Adrenal gland (tissue), 12 donors: ENCODE results near the gene TLE2. TPM values are rescaled to one million over a fixed set of nuclear protein-coding genes. Genes with fewer than 3 reads are reported as not detected.
"Not testable (repeated sequence)": the region's sequence is repeated elsewhere in the genome, so short reads cannot be mapped to it uniquely, and the experiment has no call there.

ENCODE experiments used
- DNase-seq, 7 donors: peaks; one replicate each; pipeline ENCODE4 v3.0.0-alpha.2; 2019 to 2020
- H3K27ac ChIP-seq, 5 donors: fragments of 200-600 bp; sonication (generic) in 4 of 5; 1 replicate in 3 of 5; 2 replicates in 2 of 5; pipeline versions ENCODE4 v1.5.1 to v1.8.0; 2016 to 2020; ENCODE audit warnings: mild to moderate bottlenecking in 1 of 5
- H3K27me3 ChIP-seq: fragments of 200-600 bp; 2 replicates; pipeline ENCODE4 v1.8.0; 2021
- H3K36me3 ChIP-seq, 2 donors: fragments of 200-600 bp; replicated peaks in 1 of 2; 1 replicate in 1 of 2; 2 replicates in 1 of 2; pipeline versions ENCODE4 v1.5.1 to v1.8.0; 2018 to 2022
- H3K4me1 ChIP-seq, 2 donors: fragments of 200-600 bp; replicated peaks in 1 of 2; 1 replicate in 1 of 2; 2 replicates in 1 of 2; pipeline versions ENCODE4 v1.5.1 to v1.8.0; 2018 to 2021
- H3K4me3 ChIP-seq, 4 donors: fragments of 200-600 bp; sonication (generic) in 3 of 4; one replicate each; pipeline ENCODE4 v1.5.1; 2016 to 2018
- H3K9me3 ChIP-seq, 3 donors: fragments of 200-600 bp; sonication (generic) in 1 of 3; replicated peaks in 1 of 3; 1 replicate in 2 of 3; 2 replicates in 1 of 3; pipeline versions ENCODE4 v1.5.1 to v1.8.0; 2016 to 2021
- POLR2A ChIP-seq, 2 donors: fragments of 450-650 bp; IDR thresholded peaks; one replicate each; pipeline ENCODE4 v1.6.1; 2017; ENCODE audit warnings: antibody characterized with exemption in 2 of 2, mild to moderate bottlenecking in 2 of 2, moderate library complexity in 1 of 2
- WGBS, 4 donors: extraction: QIAGEN DNeasy Blood & Tissue Kit in 2 of 4; methylation state at CpG; one replicate each; pipeline versions ENCODE4 v1.1.5 to v1.1.7; 2013 to 2017; 5-methylcytosine and 5-hydroxymethylcytosine counted together
- intact Hi-C, 2 donors: fragments of 100-400 bp; cut with DNase I; formaldehyde crosslinking; loops; one replicate each; pipeline versions ENCODE4 v1.14.1 to v1.15.0; 2022 to 2023
- polyA plus RNA-seq, 3 donors: library from polyadenylated mRNA; stranded (reverse); fragments of 200-250 nt in 2 of 3; fragments of 350-450 nt in 1 of 3; fragmentation: Illumina TruSeq in 1 of 3; extraction: RNeasy Lipid Tissue Mini Kit (QIAGEN cat#74804) in 1 of 3; gene quantifications; one replicate each; pipeline ENCODE4 v1.2.3, GENCODE V29; 2013 to 2014
- total RNA-seq, 9 donors: library from RNA; depleted of rRNA in 4 of 9; stranded (reverse); fragments of >200 nt in 4 of 9; fragments of 120-200 nt in 1 of 9; fragmentation: NEBNext Ultra II Directional in 1 of 9; extraction: Animal tissue kit (Norgen Biotek cat#: 25700) in 1 of 9; gene quantifications; one replicate each; pipeline versions ENCODE4 v1.1.0 to v1.2.4, GENCODE V29; 2013 to 2023
- TF ChIP-seq, protein P1 (sequence below), 6 experiments: fragments of 450-650 bp in 4 of 6; fragments of 200-600 bp in 2 of 6; sonication (generic) in 1 of 6; IDR thresholded peaks; 1 replicate in 5 of 6; 2 replicates in 1 of 6; pipeline versions ENCODE4 v1.5.1 to v1.8.0; 2016 to 2021; ENCODE audit warnings: antibody characterized with exemption in 6 of 6, mild to moderate bottlenecking in 2 of 6, moderate library complexity in 1 of 6
- donor health status: healthy with polysubstance abuse.
- donor health status: Bipolar disorder and iron deficiency.
- donor health status: DM: yes; HTN: yes; CAD: no.
- donor health status: DM: no; HTN: no; CAD: no.
- donor health status: DM: no; HTN: no; CAD: no.
- donor health status: DM: yes; HTN: yes; CAD: no.

TLE2 gene
- total and polyA plus RNA-seq, 12 donors, result 4.0 to 106 (median 57.2) TPM

DNA sequence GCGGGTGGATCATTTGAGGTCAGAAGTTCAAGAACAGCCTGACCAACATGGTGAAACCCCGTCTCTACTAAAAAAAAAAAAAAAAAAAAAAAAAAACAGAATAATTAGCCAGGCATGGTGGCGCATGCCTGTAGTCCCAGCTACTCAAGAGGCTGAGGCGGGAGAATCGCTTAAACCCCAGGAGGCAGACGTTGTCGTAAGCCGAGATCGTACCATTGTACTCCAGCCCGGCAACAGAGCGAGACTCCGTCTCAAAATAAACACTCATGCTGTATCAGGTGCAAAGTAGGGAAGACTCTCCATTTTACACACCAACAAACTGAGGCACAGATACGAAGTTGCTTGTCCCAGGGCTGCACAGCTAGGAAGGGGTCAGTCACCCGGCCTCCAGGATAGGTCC lies 36.1 kb downstream of the TLE2 start:
- no peaks in the 10 kb centered on the region for H3K9me3 ChIP-seq
- intact Hi-C loops, result no loop called here
- no peak overlapping the region for H3K27ac ChIP-seq
- no peaks in the 10 kb centered on the region for H3K4me1 ChIP-seq
- 68 to 82% (median 78%) methylated on average over 14 of the region's 14 CpGs for WGBS, 4 donors
- H3K4me3 ChIP-seq, result no peak overlapping the region
- H3K36me3 ChIP-seq, result no peaks in the 10 kb centered on the region
- no peaks in the 10 kb centered on the region for H3K27me3 ChIP-seq
- no peak for DNase-seq
- TF ChIP-seq, protein P1, sequence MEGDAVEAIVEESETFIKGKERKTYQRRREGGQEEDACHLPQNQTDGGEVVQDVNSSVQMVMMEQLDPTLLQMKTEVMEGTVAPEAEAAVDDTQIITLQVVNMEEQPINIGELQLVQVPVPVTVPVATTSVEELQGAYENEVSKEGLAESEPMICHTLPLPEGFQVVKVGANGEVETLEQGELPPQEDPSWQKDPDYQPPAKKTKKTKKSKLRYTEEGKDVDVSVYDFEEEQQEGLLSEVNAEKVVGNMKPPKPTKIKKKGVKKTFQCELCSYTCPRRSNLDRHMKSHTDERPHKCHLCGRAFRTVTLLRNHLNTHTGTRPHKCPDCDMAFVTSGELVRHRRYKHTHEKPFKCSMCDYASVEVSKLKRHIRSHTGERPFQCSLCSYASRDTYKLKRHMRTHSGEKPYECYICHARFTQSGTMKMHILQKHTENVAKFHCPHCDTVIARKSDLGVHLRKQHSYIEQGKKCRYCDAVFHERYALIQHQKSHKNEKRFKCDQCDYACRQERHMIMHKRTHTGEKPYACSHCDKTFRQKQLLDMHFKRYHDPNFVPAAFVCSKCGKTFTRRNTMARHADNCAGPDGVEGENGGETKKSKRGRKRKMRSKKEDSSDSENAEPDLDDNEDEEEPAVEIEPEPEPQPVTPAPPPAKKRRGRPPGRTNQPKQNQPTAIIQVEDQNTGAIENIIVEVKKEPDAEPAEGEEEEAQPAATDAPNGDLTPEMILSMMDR (IDR thresholded peaks at IDR 0.05), result no peak
- TF ChIP-seq POLR2A (IDR thresholded peaks at IDR 0.05), result no peak

DNA sequence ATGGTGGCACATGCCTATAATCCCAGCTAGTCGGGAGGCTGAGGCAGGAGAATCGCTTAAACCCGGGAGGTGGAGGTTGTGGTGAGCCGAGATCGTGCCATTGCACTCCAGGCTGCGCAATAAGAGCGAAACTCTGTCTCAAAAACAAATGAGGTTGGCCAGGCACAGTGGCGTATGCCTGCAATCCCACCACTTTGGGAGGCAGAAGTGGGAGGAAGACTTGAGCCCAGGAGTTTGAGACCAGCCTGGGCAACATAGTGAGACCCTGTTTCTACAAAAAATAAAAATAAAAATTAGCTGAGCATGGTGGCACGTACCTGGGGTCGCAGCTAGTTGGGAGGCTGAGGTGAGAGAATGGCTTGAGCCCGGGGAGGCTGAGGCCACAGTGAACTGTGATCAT lies 36.7 kb downstream of the TLE2 start:
- H3K4me3 ChIP-seq, H3K36me3 ChIP-seq, H3K27ac ChIP-seq, H3K4me1 ChIP-seq, DNase-seq, H3K9me3 ChIP-seq, H3K27me3 ChIP-seq, intact Hi-C loops: not testable (repeated sequence)
- 85 to 92% (median 86%) methylated on average over 11 of the region's 11 CpGs for WGBS, 4 donors

DNA sequence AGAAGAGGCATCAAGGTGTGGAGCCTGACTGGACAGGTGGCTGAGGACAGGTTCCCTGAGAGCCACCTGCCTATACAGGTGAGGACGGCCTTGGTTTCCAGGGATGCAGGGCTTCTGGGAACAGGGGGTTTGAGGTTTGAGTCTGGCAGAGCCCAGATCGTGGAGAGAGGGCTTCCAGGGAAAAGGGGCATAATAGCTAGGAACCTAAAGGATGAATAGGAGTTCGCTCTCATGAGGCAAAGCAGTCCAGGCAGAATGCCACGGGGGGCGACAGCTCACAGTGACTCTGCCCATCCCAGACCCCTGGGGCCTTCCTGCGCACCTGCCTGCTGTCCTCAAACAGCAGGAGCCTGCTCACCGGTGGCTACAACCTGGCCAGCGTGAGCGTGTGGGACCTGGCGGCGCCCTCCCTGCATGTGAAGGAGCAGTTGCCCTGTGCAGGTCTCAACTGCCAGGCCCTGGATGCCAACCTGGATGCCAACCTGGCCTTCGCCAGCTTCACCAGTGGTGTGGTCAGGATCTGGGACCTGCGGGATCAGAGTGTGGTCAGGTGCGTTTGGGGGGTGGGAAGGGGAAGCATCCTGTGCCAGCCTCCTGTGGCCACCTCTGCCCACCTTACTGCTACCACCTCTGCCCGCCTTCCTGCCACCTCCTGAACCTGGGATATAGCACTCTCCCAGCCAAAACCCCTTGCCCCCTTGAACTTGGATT lies 39.7 kb downstream of the TLE2 start:
- peaks cover 0 to 2% of the 10 kb centered on the region in 2 donors for H3K4me1 ChIP-seq
- TF ChIP-seq POLR2A (IDR thresholded peaks at IDR 0.05), result no peak
- TF ChIP-seq, protein P1 (IDR thresholded peaks at IDR 0.05), result no peak
- no peak for DNase-seq
- intact Hi-C loops, result loop anchor here in 1 of 2 donors (5.0 kb wide), 1 partner anchor 38 kb away; the partner anchor contains the start of gene TLE2
- 90 to 96% (median 94%) methylated on average over 11 to 15 of the region's 15 CpGs for WGBS, 4 donors
- no peaks in the 10 kb centered on the region for H3K36me3 ChIP-seq
- no peaks in the 10 kb centered on the region for H3K27me3 ChIP-seq
- no peak overlapping the region for H3K27ac ChIP-seq
- H3K4me3 ChIP-seq, result no peak overlapping the region
- no peaks in the 10 kb centered on the region for H3K9me3 ChIP-seq

DNA sequence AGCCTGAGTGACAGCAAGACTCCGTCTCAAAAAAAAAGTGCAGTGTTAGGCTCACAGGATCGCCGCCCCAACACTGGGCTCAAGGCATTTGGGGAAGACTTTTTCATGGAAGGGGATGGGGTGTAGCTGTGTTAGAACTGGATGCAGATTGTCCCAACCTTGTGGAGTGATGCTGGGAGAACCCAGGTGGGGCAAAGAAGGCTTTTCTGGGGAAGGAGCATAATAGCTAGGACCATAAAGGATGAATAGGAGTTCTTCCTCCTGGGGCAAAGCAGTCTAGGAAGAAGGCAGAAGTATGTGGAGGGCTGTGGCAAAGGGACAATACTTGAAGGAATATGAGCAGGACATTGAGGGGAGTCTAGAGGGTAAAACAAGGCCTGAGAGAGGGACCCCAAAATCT lies 40.5 kb downstream of the TLE2 start:
- Histone ChIP-seq H3K36me3 (no peaks in the 10 kb centered on the region), H3K27ac (no peak overlapping the region), H3K4me1 (peaks cover 5 to 10% of the 10 kb centered on the region in 2 donors), H3K9me3 (no peaks in the 10 kb centered on the region), H3K27me3 (no peaks in the 10 kb centered on the region), H3K4me3 (no peak overlapping the region)
- WGBS, 4 donors, result 93 to 100% (median 94%) methylated on average over 3 of the region's 3 CpGs
- intact Hi-C loops, result loop anchor here in 1 of 2 donors (5.0 kb wide), 1 partner anchor 39 kb away; the partner anchor contains the start of gene TLE2
- no peak for DNase-seq
- TF ChIP-seq POLR2A (IDR thresholded peaks at IDR 0.05), result no peak
- TF ChIP-seq, protein P1 (IDR thresholded peaks at IDR 0.05), result no peak

DNA sequence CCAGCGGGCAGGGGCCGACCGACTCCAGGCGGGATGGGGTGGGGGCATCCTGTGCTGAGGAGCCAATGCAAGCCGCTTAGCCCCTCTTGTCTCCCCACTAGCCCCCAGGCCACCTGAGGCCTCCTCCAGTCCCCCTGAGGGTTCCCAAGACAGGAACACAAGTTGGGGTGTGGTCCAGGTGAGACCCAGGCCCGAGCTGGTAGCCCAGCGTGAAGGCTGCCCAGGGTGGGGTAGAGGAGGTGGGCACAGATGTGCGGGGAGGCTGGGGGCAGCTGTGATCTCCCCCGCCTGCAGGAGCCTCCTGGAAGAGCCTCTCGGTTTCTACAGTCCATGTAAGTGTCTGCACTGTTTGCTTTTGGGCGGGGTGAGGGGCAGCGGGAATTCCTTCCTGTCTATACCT lies 41.3 kb downstream of the TLE2 start:
- Histone ChIP-seq H3K4me3 (no peak overlapping the region), H3K4me1 (peaks cover 11 to 18% of the 10 kb centered on the region in 2 donors), H3K27ac (no peak overlapping the region), H3K27me3 (no peaks in the 10 kb centered on the region), H3K9me3 (no peaks in the 10 kb centered on the region), H3K36me3 (no peaks in the 10 kb centered on the region)
- WGBS, 4 donors, result 66 to 75% (median 73%) methylated on average over 5 to 12 of the region's 12 CpGs
- intact Hi-C loops, result loop anchor here in 1 of 2 donors (5.0 kb wide), 1 partner anchor 40 kb away; the partner anchor contains the start of gene TLE2
- TF ChIP-seq, protein P1 (IDR thresholded peaks at IDR 0.05), result no peak
- TF ChIP-seq POLR2A (IDR thresholded peaks at IDR 0.05), result no peak
- DNase-seq, result no peak
